HG03139 (cell line): ENCODE data around the gene OR2T10.
"Not testable (repeated sequence)": the region's sequence is repeated elsewhere in the genome, so short reads cannot be mapped to it uniquely, and the experiment has no call there.

ENCODE experiments used
- ATAC-seq: cut with Tn5 transposase; IDR thresholded peaks from one replicate; pipeline ENCODE4 v1.9.1; 2021; ENCODE audit not compliant: unreplicated experiment

The OR2T10 gene

GRCh38 chr1:248596615-248597014 lies 885 bp downstream of the OR2T10 start:
- ATAC-seq, result peak; percentile 58

DNA sequence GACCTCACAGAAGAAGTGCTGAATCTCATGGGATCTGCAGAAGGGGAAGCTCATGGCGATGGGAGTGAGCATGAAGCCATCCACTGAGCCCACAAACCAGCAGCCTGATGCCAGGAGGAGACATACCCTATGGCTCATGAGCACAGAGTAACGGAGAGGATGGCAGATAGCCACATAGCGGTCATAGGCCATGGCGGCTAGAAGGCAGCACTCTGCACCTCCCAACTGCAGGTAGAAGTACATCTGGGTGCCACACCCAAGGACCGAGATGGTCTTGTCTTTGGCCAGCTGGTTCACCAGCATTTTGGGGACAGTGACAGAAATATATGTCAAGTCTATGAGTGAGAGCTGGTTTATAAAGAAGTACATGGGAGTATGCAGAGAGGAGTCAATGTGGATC lies 4.3 kb downstream of the OR2T10 start:
- no peak for ATAC-seq

GRCh38 chr1:248592655-248593054 lies 4.8 kb downstream of the OR2T10 start:
- no peak for ATAC-seq

- ATAC-seq, result no peak
Observed at GRCh38 chr1:248590055-248590454, 7.4 kb downstream of the OR2T10 start.

GRCh38 chr1:248589334-248589733 lies 8.2 kb downstream of the OR2T10 start:
- no peak for ATAC-seq

DNA sequence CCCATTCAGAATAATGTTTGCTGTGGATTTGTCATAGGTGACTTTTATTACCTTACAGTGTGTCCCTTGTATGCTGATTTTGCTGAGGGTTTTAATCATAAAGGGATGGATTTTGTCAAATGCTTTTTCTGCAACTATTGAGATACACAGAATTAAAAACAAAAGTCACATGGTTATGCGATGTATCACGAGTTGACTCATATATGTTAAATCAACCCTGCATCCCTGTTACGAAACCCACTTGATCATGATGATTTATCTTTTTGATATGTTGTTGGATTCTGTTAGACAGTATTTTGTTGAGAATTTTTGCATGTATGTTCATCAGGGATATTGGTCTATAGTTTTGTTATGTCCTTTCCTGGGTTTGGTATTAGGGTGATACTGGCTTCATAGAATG lies 12.2 kb downstream of the OR2T10 start:
- no peak for ATAC-seq

DNA sequence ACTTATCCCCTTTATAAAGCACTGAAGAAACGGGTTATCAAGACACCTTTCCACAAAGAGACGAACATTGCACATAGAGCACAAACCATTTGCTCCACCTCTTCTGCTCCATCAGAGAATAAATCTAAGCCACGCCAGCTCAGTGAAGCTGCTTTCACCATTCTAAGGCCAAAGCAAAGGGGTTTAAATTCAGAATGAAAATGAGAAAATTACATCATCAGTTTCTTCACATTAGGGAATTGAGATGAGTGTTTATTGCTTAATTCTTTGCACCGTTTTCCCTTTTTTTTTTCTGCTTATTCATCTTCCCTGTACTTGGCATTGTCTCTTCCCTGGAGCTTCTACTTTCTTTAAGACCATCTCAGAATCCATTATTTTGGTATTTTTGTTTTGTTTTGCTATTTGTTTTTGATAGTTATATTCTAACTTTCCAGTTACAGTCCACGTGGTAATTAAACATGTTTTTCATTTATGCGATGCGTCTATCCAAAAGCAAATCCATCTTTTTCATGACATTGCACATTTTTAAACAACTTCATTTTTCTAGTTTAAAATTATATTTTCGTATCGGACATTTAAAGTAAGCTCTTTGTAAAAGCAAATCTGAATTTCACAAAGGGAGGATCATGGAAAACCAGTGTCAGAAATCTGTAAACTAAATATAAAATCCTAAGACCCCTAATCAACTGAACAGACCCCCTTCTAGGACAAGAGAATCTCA lies 21.1 kb downstream of the OR2T10 start:
- no peak for ATAC-seq

DNA sequence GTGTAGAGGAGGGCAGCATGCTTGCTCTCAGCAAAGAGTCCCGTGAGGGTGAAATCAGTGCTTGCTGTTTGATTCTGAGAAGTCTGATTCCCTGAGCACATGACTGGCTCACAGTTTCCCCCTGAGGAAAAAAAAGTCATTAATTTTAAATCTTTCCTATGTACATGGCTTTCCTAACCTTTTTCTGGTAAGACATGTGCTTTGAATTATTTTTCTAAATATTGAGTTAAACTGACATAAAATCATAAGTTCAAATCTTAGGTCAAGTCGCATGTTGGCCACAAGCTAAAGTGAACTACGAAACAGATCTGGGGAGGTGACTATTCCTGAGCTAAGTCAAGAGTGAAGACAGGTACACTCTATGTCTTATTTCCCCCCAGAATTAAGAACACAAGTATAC lies 22.8 kb downstream of the OR2T10 start, which contains the start of gene OR2T34:
Gene OR2T34, minus strand, starts transcription at position 101 of the 400 bp plus-strand sequence. Its CDS starts 0 bp downstream, at position 101.
- ATAC-seq, result not testable (repeated sequence)

DNA sequence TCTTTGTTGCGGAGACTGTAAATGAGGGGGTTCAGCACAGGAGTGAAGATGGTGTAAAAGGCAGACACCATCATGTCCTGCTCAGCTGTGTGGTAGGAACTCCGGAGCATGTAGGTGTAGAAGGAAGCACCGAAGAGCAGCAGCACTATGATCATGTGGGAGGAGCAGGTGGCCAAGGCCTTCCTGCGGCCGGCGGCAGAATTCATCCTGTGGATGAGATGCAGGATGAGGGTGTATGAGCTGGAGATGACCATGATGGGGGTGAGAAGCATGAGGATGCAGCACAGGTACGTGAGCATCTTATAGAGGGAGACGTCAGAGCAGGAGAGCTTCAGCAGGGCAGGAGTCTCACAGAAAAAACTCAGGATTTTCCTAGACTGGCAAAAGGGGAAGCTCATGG lies 23.6 kb downstream of the OR2T10 start:
- not testable (repeated sequence) for ATAC-seq

DNA sequence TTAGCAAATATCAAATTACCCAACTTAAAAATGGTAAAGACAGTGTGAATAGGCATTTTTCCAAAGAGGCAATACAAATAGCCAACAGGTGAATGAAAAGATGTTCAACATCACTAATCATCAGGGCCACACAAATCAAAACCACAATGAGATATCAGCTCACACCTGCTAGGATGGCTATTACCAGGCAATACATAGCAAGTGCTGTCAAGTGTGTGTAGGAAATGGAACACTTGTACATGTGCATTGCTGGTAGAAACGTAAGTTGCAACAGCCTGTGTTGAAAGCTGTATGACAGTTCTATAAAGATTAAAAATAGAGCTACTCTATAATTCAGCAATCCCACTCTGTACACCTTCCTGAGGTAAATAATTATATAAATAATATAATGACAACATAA lies 25.5 kb downstream of the OR2T10 start:
- ATAC-seq, result peak; percentile 91

GRCh38 chr1:248570811-248571210 lies 26.7 kb downstream of the OR2T10 start:
- ATAC-seq, result not testable (repeated sequence)

- not testable (repeated sequence) for ATAC-seq
Observed at GRCh38 chr1:248569049-248569448, 28.5 kb downstream of the OR2T10 start.

GRCh38 chr1:248565530-248566373 lies 31.7 kb downstream of the OR2T10 start:
- ATAC-seq, result peak; percentile 55

- not testable (repeated sequence) for ATAC-seq
Observed at GRCh38 chr1:248562672-248563071, 34.8 kb downstream of the OR2T10 start, which contains the start of gene OR2T29. Gene OR2T29 (minus strand): TSS chr1:248562772. CDS start chr1:248559491, 3,281 bp downstream.

DNA sequence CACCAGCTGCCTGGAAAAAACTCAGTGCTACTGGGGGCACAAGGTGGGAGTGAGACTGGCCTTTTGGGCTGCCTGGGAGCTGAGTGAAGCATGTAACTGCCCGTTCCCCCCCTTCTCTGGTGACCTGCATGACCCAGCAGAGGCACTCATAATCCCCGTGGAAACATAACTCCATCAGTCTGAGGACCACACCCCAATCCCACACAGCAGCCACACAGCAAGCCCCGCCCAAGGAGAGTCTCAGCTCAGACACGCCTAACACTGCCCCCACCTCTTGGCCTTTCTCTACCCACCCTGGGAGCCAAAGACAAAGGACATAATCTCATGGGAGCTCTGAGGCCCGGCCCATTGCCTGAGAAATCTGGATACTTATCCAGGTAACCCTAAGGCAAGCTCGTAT lies 46.5 kb downstream of the OR2T10 start:
- not testable (repeated sequence) for ATAC-seq

GRCh38 chr1:248547383-248547782 lies 50.1 kb downstream of the OR2T10 start:
- not testable (repeated sequence) for ATAC-seq
